Body of pancreas (tissue), 4 donors: Measurements from ENCODE around the gene ZNF787.

Experiments used
- POLR2A ChIP-seq, 3 donors: fragments of 450-650 bp; IDR thresholded peaks; one replicate each; pipeline ENCODE4 v1.6.1; 2016; ENCODE audit warnings: antibody characterized with exemption in 3 of 3, mild to moderate bottlenecking in 2 of 3
- TF ChIP-seq, protein P1 (sequence below), 7 experiments: fragments of 450-650 bp in 4 of 7; fragments of 200-600 bp in 3 of 7; sonication (generic) in 3 of 7; IDR thresholded peaks; one replicate each; pipeline ENCODE4 v1.5.1; 2016 to 2019; ENCODE audit warnings: antibody characterized with exemption in 7 of 7

DNA sequence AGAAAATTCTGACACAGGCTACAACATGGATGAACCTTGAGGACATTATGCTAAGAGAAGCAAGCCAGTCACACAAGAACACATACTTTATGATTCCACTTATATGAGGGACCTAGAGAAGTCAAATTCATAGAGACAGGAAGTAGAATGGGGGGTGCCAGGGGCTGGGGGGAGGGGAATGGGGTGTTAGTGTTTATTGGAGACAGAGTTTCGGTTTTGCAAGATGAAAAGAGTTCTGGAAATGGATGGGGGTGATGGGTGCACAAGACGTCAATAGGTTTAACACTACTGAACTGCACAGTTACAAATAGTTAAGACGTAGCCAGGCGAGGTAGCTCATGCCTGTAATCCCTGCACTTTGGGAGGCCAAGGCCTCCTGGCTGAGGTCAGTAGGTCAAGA lies 3.5 kb upstream of the ZNF787 start:
- TF ChIP-seq, protein P1, sequence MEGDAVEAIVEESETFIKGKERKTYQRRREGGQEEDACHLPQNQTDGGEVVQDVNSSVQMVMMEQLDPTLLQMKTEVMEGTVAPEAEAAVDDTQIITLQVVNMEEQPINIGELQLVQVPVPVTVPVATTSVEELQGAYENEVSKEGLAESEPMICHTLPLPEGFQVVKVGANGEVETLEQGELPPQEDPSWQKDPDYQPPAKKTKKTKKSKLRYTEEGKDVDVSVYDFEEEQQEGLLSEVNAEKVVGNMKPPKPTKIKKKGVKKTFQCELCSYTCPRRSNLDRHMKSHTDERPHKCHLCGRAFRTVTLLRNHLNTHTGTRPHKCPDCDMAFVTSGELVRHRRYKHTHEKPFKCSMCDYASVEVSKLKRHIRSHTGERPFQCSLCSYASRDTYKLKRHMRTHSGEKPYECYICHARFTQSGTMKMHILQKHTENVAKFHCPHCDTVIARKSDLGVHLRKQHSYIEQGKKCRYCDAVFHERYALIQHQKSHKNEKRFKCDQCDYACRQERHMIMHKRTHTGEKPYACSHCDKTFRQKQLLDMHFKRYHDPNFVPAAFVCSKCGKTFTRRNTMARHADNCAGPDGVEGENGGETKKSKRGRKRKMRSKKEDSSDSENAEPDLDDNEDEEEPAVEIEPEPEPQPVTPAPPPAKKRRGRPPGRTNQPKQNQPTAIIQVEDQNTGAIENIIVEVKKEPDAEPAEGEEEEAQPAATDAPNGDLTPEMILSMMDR (IDR thresholded peaks at IDR 0.05): no peak
- no peak for TF ChIP-seq POLR2A (IDR thresholded peaks at IDR 0.05)
